HepG2 (cell line): ENCODE data around the gene WDR86. TPM values are rescaled to one million over a fixed set of nuclear protein-coding genes. Genes with fewer than 3 reads are reported as not detected.
A peak's percentile ranks its signal among the peaks of the same experiment; 100 is the strongest.

Experiments used
- ATAC-seq: fragments of 200-7000 bp; cut with Tn5 transposase; 3 replicates; pipeline ENCODE4 v1.9.1; 2020; ENCODE audit warnings: mild to moderate bottlenecking, moderate library complexity
- BruUV-seq: library from RNA; stranded (reverse); fragments of 400-500 nt; replicated peaks from 2 replicates; lab custom pipeline; 2021; lab: Mats Ljungman, UMichigan
- CTCF ChIA-PET: fragments of 300-600 bp; formaldehyde crosslinking; extraction: SDS; loops from one replicate; lab custom pipeline; 2021; ENCODE audit warnings: low total read pairs, inconsistent platforms, low intra/inter-chr PET ratio; lab: Yijun Ruan, JAX
- POLR2A ChIA-PET: fragments of 350-600 bp; sonication (Branson Sonifier 250); formaldehyde crosslinking; loops from one replicate; lab custom pipeline; 2020; ENCODE audit warnings: antibody characterized with exemption, inconsistent platforms; lab: Yijun Ruan, JAX
- DNase-seq: peaks from one replicate; pipeline ENCODE4 v3.0.0-alpha.2; 2015; ENCODE audit warnings: low spot score
- FAIRE-seq: peaks from 3 replicates; lab custom pipeline; 2011; peaks lifted over from hg19 to GRCh38; lab: Jason Lieb, UNC
- H2AFZ ChIP-seq: one replicate; pipeline ENCODE4 v1.6.1; 2011; ENCODE audit warnings: low read length, inconsistent platforms
- H3K27ac ChIP-seq: fragments of 300-600 bp; 3 replicates; pipeline ENCODE4 v1.8.0; 2011; ENCODE audit warnings: mixed run types, mild to moderate bottlenecking, mixed read lengths, low read length, inconsistent platforms; ENCODE audit not compliant: insufficient read depth; ENCODE audit errors: extremely low read length
- H3K27me3 ChIP-seq, 2 experiments: fragments of 200-600 bp in 1 of 2; 2 replicates in 1 of 2; 3 replicates in 1 of 2; pipeline versions ENCODE4 v1.6.0 to v1.8.0; 2011; ENCODE audit warnings: low read length in 2 of 2, mild to moderate bottlenecking in 2 of 2, moderate library complexity in 2 of 2, inconsistent platforms in 1 of 2; ENCODE audit not compliant: insufficient read depth in 2 of 2, control insufficient read depth in 1 of 2
- H3K36me3 ChIP-seq, 2 experiments: fragments of 200-600 bp in 1 of 2; replicated peaks in 1 of 2; 2 replicates in 1 of 2; 3 replicates in 1 of 2; pipeline versions ENCODE4 v1.5.1 to v1.8.0; 2011; ENCODE audit warnings: low read length in 2 of 2, inconsistent platforms in 1 of 2; ENCODE audit not compliant: insufficient read depth in 2 of 2, control insufficient read depth in 1 of 2
- H3K4me1 ChIP-seq: 2 replicates; pipeline ENCODE4 v1.5.1; 2012; ENCODE audit warnings: low read length, inconsistent platforms; ENCODE audit not compliant: insufficient read depth
- H3K4me2 ChIP-seq: 2 replicates; pipeline ENCODE4 v1.6.0; 2011; ENCODE audit warnings: low read depth, low read length, inconsistent platforms
- H3K4me3 ChIP-seq, 3 experiments: fragments of 200-600 bp in 1 of 3; sonication (generic), shearing (Covaris generic) in 1 of 3; replicated peaks in 1 of 3; 2 replicates each; pipeline ENCODE4 v1.5.1; 2011 to 2016; ENCODE audit warnings: low read length in 3 of 3, inconsistent platforms in 2 of 3, low read depth in 2 of 3, mild to moderate bottlenecking in 2 of 3, control low read depth in 1 of 3, mixed read lengths in 1 of 3; ENCODE audit not compliant: insufficient read depth in 1 of 3
- H3K79me2 ChIP-seq: one replicate; pipeline ENCODE4 v1.6.1; 2011; ENCODE audit warnings: low read length, inconsistent platforms; ENCODE audit not compliant: insufficient read depth
- H3K9ac ChIP-seq: 2 replicates; pipeline ENCODE4 v1.6.0; 2011; ENCODE audit warnings: mild to moderate bottlenecking, low read depth, low read length, inconsistent platforms; ENCODE audit not compliant: insufficient read depth
- H3K9me3 ChIP-seq: 2 replicates; pipeline ENCODE4 v1.5.1; 2012; ENCODE audit warnings: mild to moderate bottlenecking, low read length
- H4K20me1 ChIP-seq: 2 replicates; pipeline ENCODE4 v1.6.0; 2011; ENCODE audit warnings: inconsistent platforms, mild to moderate bottlenecking, low read length, moderate library complexity; ENCODE audit not compliant: insufficient read depth
- ARID5B ChIP-seq: IDR thresholded peaks from 2 replicates; pipeline ENCODE4 v1.4.0; 2020; ENCODE audit warnings: mild to moderate bottlenecking, missing genetic modification reagents
- CREB1 ChIP-seq, 2 experiments: fragments of 450-650 bp in 1 of 2; IDR thresholded peaks; 2 replicates each; pipeline ENCODE4 v1.6.1; 2016 to 2017; ENCODE audit warnings: control low read depth in 1 of 2, mild to moderate bottlenecking in 1 of 2, missing compliant biosample characterization in 1 of 2, missing genetic modification characterization in 1 of 2
- IKZF5 ChIP-seq: IDR thresholded peaks from 2 replicates; pipeline ENCODE4 v1.6.1; 2018; ENCODE audit warnings: missing genetic modification reagents, mild to moderate bottlenecking, missing compliant biosample characterization
- PATZ1 ChIP-seq: sonication (generic); formaldehyde crosslinking; IDR thresholded peaks from 2 replicates; pipeline ENCODE4 v1.4.0; 2020; ENCODE audit warnings: missing genetic modification reagents
- REXO4 ChIP-seq: sonication (generic); formaldehyde crosslinking; IDR thresholded peaks from 2 replicates; pipeline ENCODE4 v1.8.0; 2022; ENCODE audit warnings: missing genetic modification reagents, mild to moderate bottlenecking, borderline replicate concordance
- TGIF2 ChIP-seq: IDR thresholded peaks from 2 replicates; pipeline ENCODE4 v1.6.1; 2016; ENCODE audit warnings: control low read depth, missing compliant biosample characterization
- ZNF530 ChIP-seq: sonication (generic); formaldehyde crosslinking; IDR thresholded peaks from 2 replicates; pipeline ENCODE4 v1.5.0; 2020; ENCODE audit warnings: low read depth, mild to moderate bottlenecking, missing genetic modification reagents
- ZNF547 ChIP-seq: sonication (generic); formaldehyde crosslinking; IDR thresholded peaks from 2 replicates; pipeline ENCODE4 v1.5.1; 2020; ENCODE audit warnings: mild to moderate bottlenecking, missing genetic modification reagents
- WGBS: methylation state at CpG from one replicate; pipeline ENCODE4 v1.1.6; 2017; ENCODE audit warnings: low lambda C conversion rate; 5-methylcytosine and 5-hydroxymethylcytosine counted together
- in situ Hi-C: cut with HindIII; loops from 2 replicates; pipeline ENCODE4 v1.10.0; 2017; ENCODE audit warnings: low pct_unique_long_range_greater_than_20kb; ENCODE audit not compliant: extremely low pct_ligation_motif_present
- intact Hi-C: fragments of 100-400 bp; cut with micrococcal nuclease; formaldehyde crosslinking; loops from one replicate; pipeline ENCODE4 v1.10.0; 2022; ENCODE audit not compliant: unreplicated experiment
- polyA plus RNA-seq, 8 experiments: library from polyadenylated mRNA; depleted of rRNA in 3 of 8; stranded (reverse) in 7 of 8; unstranded in 1 of 8; fragments of >200 nt; fragmentation: Illumina TruSeq in 4 of 8; extraction: Trizol in 4 of 8; gene quantifications; 2 replicates each; pipeline versions ENCODE4 v1.2.1 to v1.2.3, GENCODE V29; 2011 to 2016; ENCODE audit warnings: low read depth in 4 of 8, missing spikeins in 1 of 8, mixed read lengths in 1 of 8; ENCODE audit not compliant: insufficient read depth in 1 of 8
- total RNA-seq, 5 experiments: library from RNA; depleted of rRNA; stranded (reverse); fragments of >200 nt; fragmentation: Illumina TruSeq; extraction: Trizol; gene quantifications; 2 replicates each; pipeline ENCODE4 v1.2.3, GENCODE V29; 2016; ENCODE audit warnings: low read depth in 1 of 5
- TF ChIP-seq, protein P1 (sequence below): sonication (generic); formaldehyde crosslinking; IDR thresholded peaks from 2 replicates; pipeline ENCODE4 v1.5.1; 2020; ENCODE audit warnings: mild to moderate bottlenecking, missing genetic modification reagents, moderate library complexity

WDR86 gene
- total and polyA plus RNA-seq, 2 of the 13 experiments (the other 11 are each of a cell fraction or from before 2014, with no cell fraction given): 0.11 to 2.9 TPM

GRCh38 chr7:151408839-151409666, 785 bp downstream of the WDR86 start (continued):
- TF ChIP-seq PATZ1 (CRISPR knock-in tag) (no peak), ZNF547 (CRISPR knock-in tag) (no peak), ARID5B (CRISPR knock-in tag) (no peak; the same call in 1 of the 2 replicates), REXO4 (CRISPR knock-in tag) (no peak), TGIF2 (CRISPR knock-in tag) (no peak)

- Histone ChIP-seq H2AFZ (no peak overlapping the region), H3K27ac (peak overlapping the region; percentile 46), H3K79me2 (no peaks in the 10 kb centered on the region), H3K9me3 (no peaks in the 10 kb centered on the region), H3K4me2 (peak overlapping the region; percentile 74), H3K36me3 (no peaks in the 10 kb centered on the region), H3K4me3 (peak overlapping the region in 1 of 3 experiments; percentile 76; a peak in 1 of 6 replicates), H3K4me1 (peaks cover 62% of the 10 kb centered on the region), H4K20me1 (no peaks in the 10 kb centered on the region), H3K9ac (0 out of 2 replicates have a peak overlapping the region, but pooled peaks have one; percentile 30), H3K27me3 (peaks cover 2 to 63% of the 10 kb centered on the region in 2 experiments)
- ChIA-PET CTCF (no interaction called here), POLR2A (no interaction called here)
- FAIRE-seq: no peak
- 78% methylated on average over 6 of the region's 7 CpGs for WGBS
- no peak; the same call in 2 of the 3 replicates for ATAC-seq
- intact Hi-C loops: loop anchor here (5.0 kb wide), 1 partner anchor 39 kb away; no protein-coding TSS in a partner anchor
- DNase-seq: no peak
- BruUV-seq: no TSS peak
- in situ Hi-C loops: no loop called here
- TF ChIP-seq IKZF5 (no peak), CREB1 (IDR thresholded peaks at IDR 0.05) (no peak), CREB1 (CRISPR knock-in tag; IDR thresholded peaks at IDR 0.05) (no peak), ZNF530 (CRISPR knock-in tag) (no peak)
- TF ChIP-seq, protein P1, sequence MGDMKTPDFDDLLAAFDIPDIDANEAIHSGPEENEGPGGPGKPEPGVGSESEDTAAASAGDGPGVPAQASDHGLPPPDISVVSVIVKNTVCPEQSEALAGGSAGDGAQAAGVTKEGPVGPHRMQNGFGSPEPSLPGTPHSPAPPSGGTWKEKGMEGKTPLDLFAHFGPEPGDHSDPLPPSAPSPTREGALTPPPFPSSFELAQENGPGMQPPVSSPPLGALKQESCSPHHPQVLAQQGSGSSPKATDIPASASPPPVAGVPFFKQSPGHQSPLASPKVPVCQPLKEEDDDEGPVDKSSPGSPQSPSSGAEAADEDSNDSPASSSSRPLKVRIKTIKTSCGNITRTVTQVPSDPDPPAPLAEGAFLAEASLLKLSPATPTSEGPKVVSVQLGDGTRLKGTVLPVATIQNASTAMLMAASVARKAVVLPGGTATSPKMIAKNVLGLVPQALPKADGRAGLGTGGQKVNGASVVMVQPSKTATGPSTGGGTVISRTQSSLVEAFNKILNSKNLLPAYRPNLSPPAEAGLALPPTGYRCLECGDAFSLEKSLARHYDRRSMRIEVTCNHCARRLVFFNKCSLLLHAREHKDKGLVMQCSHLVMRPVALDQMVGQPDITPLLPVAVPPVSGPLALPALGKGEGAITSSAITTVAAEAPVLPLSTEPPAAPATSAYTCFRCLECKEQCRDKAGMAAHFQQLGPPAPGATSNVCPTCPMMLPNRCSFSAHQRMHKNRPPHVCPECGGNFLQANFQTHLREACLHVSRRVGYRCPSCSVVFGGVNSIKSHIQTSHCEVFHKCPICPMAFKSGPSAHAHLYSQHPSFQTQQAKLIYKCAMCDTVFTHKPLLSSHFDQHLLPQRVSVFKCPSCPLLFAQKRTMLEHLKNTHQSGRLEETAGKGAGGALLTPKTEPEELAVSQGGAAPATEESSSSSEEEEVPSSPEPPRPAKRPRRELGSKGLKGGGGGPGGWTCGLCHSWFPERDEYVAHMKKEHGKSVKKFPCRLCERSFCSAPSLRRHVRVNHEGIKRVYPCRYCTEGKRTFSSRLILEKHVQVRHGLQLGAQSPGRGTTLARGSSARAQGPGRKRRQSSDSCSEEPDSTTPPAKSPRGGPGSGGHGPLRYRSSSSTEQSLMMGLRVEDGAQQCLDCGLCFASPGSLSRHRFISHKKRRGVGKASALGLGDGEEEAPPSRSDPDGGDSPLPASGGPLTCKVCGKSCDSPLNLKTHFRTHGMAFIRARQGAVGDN (CRISPR knock-in tag): peak; percentile 39; the same call in 1 of the 2 replicates
These were observed 1.4 kb downstream of the WDR86 start for GRCh38 chr7:151408498-151408838.
